CD4-positive, alpha-beta T cell treated with Interleukin-10 for 1 hour (primary cell): ENCODE measurements around the gene GAL3ST2.
"Not testable (repeated sequence)": the region's sequence is repeated elsewhere in the genome, so short reads cannot be mapped to it uniquely, and the experiment has no call there.

ENCODE experiments used
- DNase-seq: peaks from one replicate; pipeline ENCODE4 v3.0.0-alpha.2; 2020

Gene GAL3ST2

GRCh38 chr2:241776336-241777169 lies at the start of gene GAL3ST2:
Gene GAL3ST2, plus strand, starts transcription at chr2:241776822. Its CDS starts 134 bp downstream, at chr2:241776956.
- DNase-seq, result no peak

- no peak for DNase-seq
Observed at GRCh38 chr2:241728000-241728399, 48.6 kb upstream of the GAL3ST2 start.

GRCh38 chr2:241728627-241729026 lies 48.0 kb upstream of the GAL3ST2 start:
- no peak for DNase-seq

GRCh38 chr2:241729868-241730267 lies 46.8 kb upstream of the GAL3ST2 start:
- DNase-seq, result no peak

- DNase-seq, result no peak
Observed at GRCh38 chr2:241730671-241731293, 45.8 kb upstream of the GAL3ST2 start.

GRCh38 chr2:241732513-241733186 lies 44.0 kb upstream of the GAL3ST2 start:
- DNase-seq, result peak; percentile 62

GRCh38 chr2:241733391-241734207 lies 43.0 kb upstream of the GAL3ST2 start:
- DNase-seq, result no peak

GRCh38 chr2:241734208-241734466 lies 42.5 kb upstream of the GAL3ST2 start:
- no peak for DNase-seq

- DNase-seq, result peak; percentile 92
Observed at GRCh38 chr2:241734467-241735208, 42.0 kb upstream of the GAL3ST2 start, which contains the start of gene D2HGDH. Gene D2HGDH, plus strand, starts transcription at chr2:241734630. Its CDS starts 595 bp downstream, at chr2:241735225.

GRCh38 chr2:241736111-241736510 lies 40.5 kb upstream of the GAL3ST2 start:
- no peak for DNase-seq

GRCh38 chr2:241738040-241738686 lies 38.5 kb upstream of the GAL3ST2 start:
- no peak for DNase-seq

GRCh38 chr2:241739177-241739576 lies 37.4 kb upstream of the GAL3ST2 start:
- DNase-seq, result no peak

GRCh38 chr2:241739651-241740050 lies 37.0 kb upstream of the GAL3ST2 start:
- DNase-seq, result no peak

- DNase-seq, result peak; percentile 58
Observed at GRCh38 chr2:241741016-241741415, 35.6 kb upstream of the GAL3ST2 start.

GRCh38 chr2:241742320-241742939 lies 34.2 kb upstream of the GAL3ST2 start:
- DNase-seq, result no peak

- DNase-seq, result not testable (repeated sequence)
Observed at GRCh38 chr2:241743008-241743407, 33.6 kb upstream of the GAL3ST2 start.

- DNase-seq, result no peak
Observed at GRCh38 chr2:241743620-241744019, 33.0 kb upstream of the GAL3ST2 start.

- DNase-seq, result no peak
Observed at GRCh38 chr2:241744028-241744754, 32.4 kb upstream of the GAL3ST2 start.

- no peak for DNase-seq
Observed at GRCh38 chr2:241745276-241745675, 31.3 kb upstream of the GAL3ST2 start.

- DNase-seq, result no peak
Observed at GRCh38 chr2:241746084-241746483, 30.5 kb upstream of the GAL3ST2 start.
